ENCODE measurements around the gene MYLK4.

DNA sequence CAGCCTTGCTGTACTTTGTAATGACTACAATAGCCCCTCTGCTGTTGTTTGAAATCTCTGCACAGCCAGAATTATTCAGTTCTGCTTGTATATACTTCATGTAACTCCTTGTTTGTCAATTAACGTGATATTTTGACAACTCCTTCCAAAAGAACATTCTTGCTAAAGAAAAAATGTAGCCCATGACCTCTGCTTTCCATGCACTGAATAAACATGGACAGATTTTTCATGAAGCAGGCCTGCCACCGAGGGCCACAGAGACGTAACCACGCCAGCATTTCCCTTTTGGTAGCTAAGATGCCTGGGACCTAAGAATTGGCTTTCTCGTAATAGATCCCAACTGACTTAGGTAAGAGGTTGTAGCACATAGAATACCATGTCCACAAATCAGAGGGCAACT, 135.9 kb downstream of the MYLK4 start:
- TF ChIP-seq, protein P1, sequence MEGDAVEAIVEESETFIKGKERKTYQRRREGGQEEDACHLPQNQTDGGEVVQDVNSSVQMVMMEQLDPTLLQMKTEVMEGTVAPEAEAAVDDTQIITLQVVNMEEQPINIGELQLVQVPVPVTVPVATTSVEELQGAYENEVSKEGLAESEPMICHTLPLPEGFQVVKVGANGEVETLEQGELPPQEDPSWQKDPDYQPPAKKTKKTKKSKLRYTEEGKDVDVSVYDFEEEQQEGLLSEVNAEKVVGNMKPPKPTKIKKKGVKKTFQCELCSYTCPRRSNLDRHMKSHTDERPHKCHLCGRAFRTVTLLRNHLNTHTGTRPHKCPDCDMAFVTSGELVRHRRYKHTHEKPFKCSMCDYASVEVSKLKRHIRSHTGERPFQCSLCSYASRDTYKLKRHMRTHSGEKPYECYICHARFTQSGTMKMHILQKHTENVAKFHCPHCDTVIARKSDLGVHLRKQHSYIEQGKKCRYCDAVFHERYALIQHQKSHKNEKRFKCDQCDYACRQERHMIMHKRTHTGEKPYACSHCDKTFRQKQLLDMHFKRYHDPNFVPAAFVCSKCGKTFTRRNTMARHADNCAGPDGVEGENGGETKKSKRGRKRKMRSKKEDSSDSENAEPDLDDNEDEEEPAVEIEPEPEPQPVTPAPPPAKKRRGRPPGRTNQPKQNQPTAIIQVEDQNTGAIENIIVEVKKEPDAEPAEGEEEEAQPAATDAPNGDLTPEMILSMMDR (IDR thresholded peaks at IDR 0.05): no peak
- no peak for TF ChIP-seq POLR2AphosphoS5 (IDR thresholded peaks at IDR 0.05)

All from breast epithelium (tissue), 3 donors.